Stimulated activated CD8-positive, alpha-beta memory T cell treated with anti-CD3 and anti-CD28 coated beads, Interleukin-15, amount 100 ng/mL, for 4 hours (primary cell): ENCODE results near the gene INPP5J.
A peak's percentile ranks its signal among the peaks of the same experiment; 100 is the strongest.
"Not testable (repeated sequence)": the region's sequence is repeated elsewhere in the genome, so short reads cannot be mapped to it uniquely, and the experiment has no call there.

Experiments
- DNase-seq, 2 donors: peaks; one replicate each; pipeline ENCODE4 v3.0.0-alpha.2; 2020; ENCODE audit warnings: low read depth in 2 of 2

INPP5J gene

DNA sequence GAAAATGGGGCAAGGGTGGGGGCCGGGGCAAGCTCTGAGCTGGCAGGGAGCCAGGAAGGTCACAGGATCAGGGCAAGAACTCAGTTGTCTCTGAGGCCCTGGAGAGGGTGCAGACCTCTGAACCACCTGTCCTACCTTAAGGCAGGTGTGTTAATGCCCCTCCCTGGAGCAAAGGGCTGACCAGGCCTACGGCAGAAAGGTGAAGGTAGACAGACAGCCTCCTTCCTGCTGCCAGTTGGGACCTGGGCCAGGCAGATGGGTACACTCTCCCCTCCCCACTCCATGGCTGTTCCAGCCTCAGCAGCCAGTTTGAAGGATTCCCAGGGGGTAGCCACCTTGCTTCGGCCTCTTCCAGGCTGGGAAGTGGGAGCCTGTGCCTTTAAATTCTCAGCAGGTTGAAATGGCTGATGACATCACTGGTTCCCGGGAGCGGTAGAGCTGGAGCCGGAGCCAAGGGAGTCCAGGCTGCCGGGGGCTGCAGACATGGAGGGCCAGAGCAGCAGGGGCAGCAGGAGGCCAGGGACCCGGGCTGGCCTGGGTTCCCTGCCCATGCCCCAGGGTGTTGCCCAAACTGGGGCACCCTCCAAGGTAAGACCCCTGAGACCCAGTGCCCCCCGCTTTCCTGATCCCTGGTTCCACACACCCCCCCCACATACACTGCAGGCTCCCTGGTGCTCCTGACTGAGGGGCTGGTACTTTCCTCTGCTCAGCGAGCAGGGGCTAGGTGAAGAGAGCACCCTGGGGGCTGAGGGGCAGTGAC lies at the start of gene INPP5J:
INPP5J (plus strand) TSS at position 435 of the 760 bp plus-strand sequence; CDS start at position 484, 49 bp downstream.
- DNase-seq = no peak

DNA sequence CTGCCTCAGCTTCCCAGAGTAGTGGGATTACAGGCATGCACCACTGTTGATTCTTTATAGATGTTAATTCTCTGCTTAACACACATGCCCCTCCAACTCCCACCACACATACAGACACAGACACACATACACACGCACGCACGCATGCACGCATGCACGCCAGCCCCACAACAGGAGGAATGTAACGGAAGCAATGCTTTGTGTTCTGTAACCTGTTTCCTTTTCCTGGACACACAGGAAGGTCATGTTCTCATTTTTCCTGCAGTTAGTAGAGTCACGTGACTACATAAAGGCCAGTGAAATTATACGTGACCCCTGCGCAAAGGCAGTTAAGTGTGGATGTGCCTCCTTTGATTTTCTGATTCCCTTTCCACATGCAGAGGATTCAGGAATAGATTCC lies 49.6 kb upstream of the INPP5J start:
- not testable (repeated sequence) for DNase-seq

GRCh38 chr22:31073545-31074145 lies 49.1 kb upstream of the INPP5J start:
- DNase-seq = not testable (repeated sequence)

DNA sequence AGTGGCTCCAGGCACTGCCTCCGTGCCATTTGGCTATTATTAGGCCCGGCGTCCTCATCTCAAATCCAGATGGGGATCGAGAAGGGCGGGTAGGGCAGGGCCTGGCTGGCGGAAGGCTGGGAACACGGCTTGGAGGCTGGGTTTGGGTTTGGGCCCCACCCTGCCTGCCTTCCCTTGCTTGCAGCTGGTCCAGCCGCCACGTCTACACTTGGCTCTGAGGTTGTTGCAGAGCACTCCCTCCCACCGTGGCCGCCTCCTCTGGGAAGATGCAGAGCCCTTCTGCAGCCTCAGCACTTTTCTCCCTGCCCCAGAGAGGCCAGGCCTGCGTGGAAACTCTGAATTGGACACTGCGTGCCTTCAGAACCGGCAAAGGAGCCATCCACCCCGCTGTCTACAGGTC lies 46.8 kb upstream of the INPP5J start:
- DNase-seq = no peak

- DNase-seq = no peak
Measured at GRCh38 chr22:31077681-31078080, 45.1 kb upstream of the INPP5J start.

DNA sequence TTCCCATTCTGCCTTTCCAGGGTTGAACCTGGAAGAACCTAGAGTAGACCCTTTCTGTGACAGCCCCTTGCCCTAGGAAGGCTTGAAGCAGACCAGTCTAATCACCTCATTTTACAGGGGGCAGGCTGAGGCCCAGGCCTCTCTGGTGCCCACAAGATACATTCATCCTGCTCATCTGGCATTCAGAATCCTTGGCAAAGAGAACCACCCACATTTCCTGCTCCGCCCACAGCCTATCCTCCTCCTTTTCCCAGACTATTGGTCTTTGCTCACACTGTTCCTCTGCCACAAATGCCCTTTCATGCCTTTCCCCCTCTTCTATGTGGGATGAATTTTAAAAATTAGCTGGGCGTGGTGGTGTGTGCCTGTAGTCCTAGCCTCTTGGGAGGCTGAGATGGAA lies 44.4 kb upstream of the INPP5J start:
- DNase-seq = not testable (repeated sequence)

DNA sequence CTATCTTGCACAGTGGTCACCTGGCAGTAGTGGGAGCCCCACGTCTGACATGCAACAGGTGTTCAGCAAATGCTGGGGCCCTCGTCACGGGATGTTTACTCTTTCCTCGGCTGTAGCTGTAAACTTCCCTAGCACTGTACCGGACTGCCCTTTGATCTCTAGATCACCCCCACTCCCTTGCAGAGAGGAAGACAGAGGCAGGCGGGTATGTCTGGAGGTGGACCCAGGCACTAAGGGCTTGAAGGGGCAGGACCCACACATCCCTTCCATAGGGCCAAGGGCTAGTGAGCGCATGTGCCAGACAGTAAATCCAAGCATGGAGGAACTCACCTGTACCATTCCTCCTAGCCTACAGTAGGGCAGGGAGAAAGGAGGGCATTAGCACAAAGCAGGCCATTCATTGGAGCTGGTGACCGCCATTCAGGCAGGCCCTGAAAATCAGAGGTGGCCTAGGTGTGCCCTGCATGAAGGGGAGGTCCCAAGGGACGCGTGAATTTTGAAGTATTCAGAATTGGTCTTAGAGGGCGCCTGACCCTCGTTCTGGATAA lies 43.6 kb upstream of the INPP5J start:
- no peak for DNase-seq

- DNase-seq = no peak
Measured at GRCh38 chr22:31080164-31080847, 42.5 kb upstream of the INPP5J start.

GRCh38 chr22:31080848-31081649 lies 41.7 kb upstream of the INPP5J start, which contains the start of gene SMTN:
Gene SMTN (plus strand): TSS chr22:31081318. CDS start chr22:31083259, 1,941 bp downstream.
- DNase-seq = peak; percentile 65 to 74

DNA sequence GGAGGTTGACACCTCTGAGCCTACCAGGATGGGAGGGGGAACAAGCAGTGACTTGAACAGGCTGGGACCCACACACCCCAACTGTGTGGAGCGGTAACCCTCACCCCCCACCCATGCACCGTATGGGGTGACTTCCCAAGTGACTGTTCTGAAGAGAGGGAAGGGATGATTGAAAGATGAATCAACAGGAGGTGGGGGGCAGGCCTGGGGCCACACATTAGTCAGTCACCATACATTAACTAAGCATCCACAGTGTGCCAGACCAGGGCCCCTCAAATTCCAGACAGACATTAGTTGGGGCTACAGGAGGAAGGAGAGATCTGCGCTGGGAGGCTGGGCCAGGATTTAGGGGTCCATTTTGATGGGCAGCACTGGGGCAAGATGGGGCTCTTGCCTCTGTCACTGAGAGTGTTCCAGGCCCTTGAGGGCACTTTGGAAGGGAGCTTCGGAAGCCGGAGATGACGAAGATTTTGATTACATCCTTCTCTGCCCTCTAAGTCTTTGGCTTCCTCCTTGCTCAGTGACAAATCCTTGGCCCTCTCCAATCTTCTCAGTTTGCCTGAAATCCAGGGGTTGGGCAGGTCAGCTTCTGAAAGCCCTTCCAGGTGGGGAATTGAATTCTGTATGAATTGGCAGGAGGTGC lies 40.7 kb upstream of the INPP5J start:
- no peak for DNase-seq

DNA sequence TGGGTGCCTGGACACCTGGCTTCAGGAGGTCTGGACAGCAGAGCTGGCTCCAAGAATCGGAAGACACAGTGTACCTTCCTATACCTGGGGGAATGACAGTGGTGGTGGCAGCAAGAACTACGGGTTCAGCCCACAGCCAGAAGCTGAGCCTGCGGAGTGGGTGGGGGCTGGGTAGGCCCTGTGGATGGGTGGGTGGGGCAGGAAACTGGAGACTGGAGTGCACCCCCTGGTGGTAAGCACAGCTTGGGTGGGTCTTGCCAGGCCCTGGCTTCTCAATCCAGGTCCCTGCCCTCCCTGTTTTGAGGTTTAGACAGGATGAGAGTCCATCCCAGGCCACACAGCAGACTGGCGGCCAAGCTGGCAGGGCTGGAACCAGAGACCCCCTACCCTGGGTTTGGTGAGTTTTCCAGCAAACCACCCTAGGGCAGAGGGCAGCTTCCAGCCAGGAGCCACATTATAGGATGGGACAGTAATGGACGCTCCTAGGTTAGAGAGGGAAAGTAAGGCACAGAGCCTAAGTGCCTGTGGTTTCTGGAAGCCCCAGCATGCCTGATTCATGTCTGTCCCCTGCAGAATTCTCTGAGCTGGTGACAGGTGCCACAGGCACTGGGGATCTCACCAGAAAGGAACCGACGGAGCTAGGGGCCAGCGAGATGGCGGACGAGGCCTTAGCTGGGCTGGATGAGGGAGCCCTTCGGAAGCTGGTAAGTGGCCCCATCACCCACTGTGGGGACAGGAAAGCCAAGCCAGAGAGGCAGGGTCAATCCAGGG lies 40.0 kb upstream of the INPP5J start:
- peak in 1 of 2 donors; percentile 38 for DNase-seq

DNA sequence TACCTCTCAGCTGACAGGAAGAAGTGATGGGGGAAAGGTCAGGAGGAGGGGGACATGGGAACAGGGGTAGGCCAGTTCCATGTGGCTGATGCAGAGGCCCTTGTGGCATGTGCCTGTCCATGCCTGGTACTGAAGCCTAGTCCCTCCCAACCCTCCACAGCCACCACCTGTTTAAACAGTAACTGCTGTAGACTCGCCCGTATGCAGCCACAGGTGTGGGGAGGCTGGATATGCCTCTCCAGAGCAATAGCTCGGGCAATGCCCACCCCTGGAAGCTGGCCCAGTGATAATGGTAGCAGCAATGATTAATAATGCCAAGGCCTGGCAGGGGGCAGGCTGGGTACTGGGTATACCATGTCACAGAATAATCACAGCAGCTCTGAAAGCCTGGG lies 39.4 kb upstream of the INPP5J start:
- no peak for DNase-seq

DNA sequence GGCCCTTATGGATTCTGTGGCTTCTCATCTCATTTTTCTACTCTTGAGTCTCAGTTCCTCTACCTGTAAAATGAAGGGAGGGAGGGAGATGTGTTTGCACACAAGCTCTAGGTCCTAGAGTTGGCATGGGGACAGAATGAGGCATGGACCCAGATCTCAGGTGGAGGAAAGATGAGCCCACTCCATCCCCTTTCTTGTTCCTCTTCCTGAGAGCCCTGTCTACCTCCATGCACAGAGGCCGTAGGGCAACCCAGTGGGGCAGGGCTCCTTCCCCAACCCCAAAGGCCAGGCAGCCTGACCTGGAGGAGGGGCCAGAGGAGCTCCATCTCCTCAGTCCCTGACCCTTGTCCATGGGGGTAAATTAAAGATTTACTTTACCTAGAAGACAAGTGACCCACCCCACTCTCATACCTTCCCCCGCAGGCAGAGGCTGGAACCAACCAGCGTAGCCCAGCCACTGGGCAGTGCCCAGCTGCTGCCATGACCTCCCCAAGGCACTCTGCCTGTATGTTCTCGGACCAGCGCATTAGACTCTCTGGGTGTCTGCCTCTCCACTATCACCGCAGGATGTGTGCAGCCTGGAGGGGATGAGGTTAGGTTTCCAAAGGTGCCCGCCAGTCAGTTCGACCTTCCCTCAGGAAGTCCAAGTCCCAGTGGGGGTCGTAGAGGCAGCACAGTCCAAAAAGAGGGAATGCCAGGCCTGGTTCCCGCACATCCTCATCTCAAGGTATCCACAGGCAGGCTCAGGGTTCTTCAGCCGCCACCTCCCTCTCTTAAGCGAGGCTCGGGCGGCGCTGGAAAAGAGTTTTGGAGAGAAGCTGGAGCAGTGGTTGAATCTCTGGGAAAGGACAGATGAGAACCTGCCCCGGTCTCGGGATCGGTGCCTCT lies 38.6 kb upstream of the INPP5J start:
- DNase-seq = no peak

GRCh38 chr22:31084811-31085492 lies 37.8 kb upstream of the INPP5J start:
- DNase-seq = peak; percentile 75 to 78

GRCh38 chr22:31085493-31085824 lies 37.3 kb upstream of the INPP5J start:
- no peak for DNase-seq

DNA sequence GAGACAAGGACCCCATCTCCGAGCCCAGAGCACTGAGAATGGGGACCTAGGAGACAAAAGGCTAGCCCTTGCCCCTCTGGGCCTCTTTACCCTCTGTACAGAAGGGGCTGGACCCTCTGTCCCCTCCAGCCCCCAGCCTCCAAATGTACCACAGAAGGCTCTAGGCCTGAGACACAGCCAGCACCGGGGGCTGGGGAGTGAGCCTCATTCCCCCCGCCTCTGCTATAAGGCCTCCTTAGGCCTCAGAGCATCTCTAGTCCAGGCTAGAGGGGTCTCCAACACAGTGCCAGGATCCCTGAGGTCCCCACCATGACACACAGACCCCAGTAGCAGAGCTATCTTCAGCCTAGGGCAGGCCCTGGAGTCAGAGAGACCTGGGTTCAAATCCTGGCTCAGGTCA lies 36.8 kb upstream of the INPP5J start:
- DNase-seq = no peak

DNA sequence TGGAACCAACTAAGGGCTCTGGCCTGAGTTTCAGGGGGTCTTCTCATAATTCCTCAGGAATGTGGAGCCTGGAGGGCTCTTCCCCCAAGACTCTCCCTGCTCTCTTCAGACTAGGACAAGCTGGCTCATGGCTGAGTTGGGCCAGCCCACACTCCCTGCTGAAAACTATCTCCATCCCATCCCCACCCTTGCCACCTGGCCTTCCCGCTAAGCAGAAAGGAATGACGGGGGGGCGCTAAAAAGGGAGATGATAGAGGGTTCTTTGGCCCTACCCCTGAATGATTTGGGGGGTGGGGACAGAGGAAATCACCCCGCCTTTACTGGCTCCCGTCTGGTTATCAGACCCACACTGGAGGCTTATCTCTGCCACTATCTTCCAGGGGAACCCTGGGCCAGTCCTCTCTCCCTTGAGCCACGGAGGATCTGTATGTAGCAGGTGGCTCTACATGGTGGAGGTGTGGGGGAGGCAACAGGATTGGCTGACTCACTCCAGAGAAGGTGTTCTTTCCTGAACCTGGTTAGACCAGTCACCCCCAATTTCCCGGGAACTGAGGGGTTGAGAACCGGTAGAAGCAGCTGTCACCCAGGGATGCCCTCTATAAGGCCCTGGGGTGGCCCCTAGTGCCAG lies 35.9 kb upstream of the INPP5J start:
- DNase-seq = no peak

- DNase-seq = no peak
Measured at GRCh38 chr22:31087744-31088215, 35.0 kb upstream of the INPP5J start.
